Measurements from ENCODE around the gene VWDE.

The VWDE gene

GRCh38 chr7:12299367-12299766 lies 104.3 kb downstream of the VWDE start:
- DNase-seq (ENCODE audit: low read depth): no peak
- H3K4me3 ChIP-seq (ENCODE audit: low read depth, low read length): no peak overlapping the region
- TF ChIP-seq MYC (IDR thresholded peaks at IDR 0.05; ENCODE audit: low read depth, low read length) (no peak), MAX (IDR thresholded peaks at IDR 0.05; ENCODE audit: low read depth, low read length) (no peak), CTCF (IDR thresholded peaks at IDR 0.05; ENCODE audit: low read depth, low read length) (no peak), POLR2A (IDR thresholded peaks at IDR 0.05; ENCODE audit: extremely low read depth, insufficient read length) (no peak)

GRCh38 chr7:12297283-12298108 lies 106.2 kb downstream of the VWDE start:
- DNase-seq (ENCODE audit: low read depth): no peak
- H3K4me3 ChIP-seq (ENCODE audit: low read depth, low read length): no peak overlapping the region

GRCh38 chr7:12296051-12296570 lies 107.6 kb downstream of the VWDE start:
- H3K4me3 ChIP-seq (ENCODE audit: low read depth, low read length): no peak overlapping the region
- DNase-seq (ENCODE audit: low read depth): no peak
- TF ChIP-seq CTCF (IDR thresholded peaks at IDR 0.05; ENCODE audit: low read depth, low read length) (no peak), POLR2A (IDR thresholded peaks at IDR 0.05; ENCODE audit: extremely low read depth, insufficient read length) (no peak), MAX (IDR thresholded peaks at IDR 0.05; ENCODE audit: low read depth, low read length) (no peak), MYC (IDR thresholded peaks at IDR 0.05; ENCODE audit: low read depth, low read length) (no peak)

More at GRCh38 chr7:12297283-12298108, 106.2 kb downstream of the VWDE start:
- TF ChIP-seq CTCF (IDR thresholded peaks at IDR 0.05; ENCODE audit: low read depth, low read length) (no peak), POLR2A (IDR thresholded peaks at IDR 0.05; ENCODE audit: extremely low read depth, insufficient read length) (no peak), MYC (IDR thresholded peaks at IDR 0.05; ENCODE audit: low read depth, low read length) (no peak), MAX (IDR thresholded peaks at IDR 0.05; ENCODE audit: low read depth, low read length) (no peak)

GRCh38 chr7:12294701-12295100 lies 109.0 kb downstream of the VWDE start:
- H3K4me3 ChIP-seq (ENCODE audit: low read depth, low read length): no peak overlapping the region
- DNase-seq (ENCODE audit: low read depth): peak; percentile 25
- no peak for TF ChIP-seq MAX (IDR thresholded peaks at IDR 0.05; ENCODE audit: low read depth, low read length)
- TF ChIP-seq POLR2A (IDR thresholded peaks at IDR 0.05; ENCODE audit: extremely low read depth, insufficient read length): no peak
- no peak for TF ChIP-seq CTCF (IDR thresholded peaks at IDR 0.05; ENCODE audit: low read depth, low read length)
- no peak for TF ChIP-seq MYC (IDR thresholded peaks at IDR 0.05; ENCODE audit: low read depth, low read length)

- H3K4me3 ChIP-seq (ENCODE audit: low read depth, low read length): no peak overlapping the region
- no peak for TF ChIP-seq POLR2A (IDR thresholded peaks at IDR 0.05; ENCODE audit: extremely low read depth, insufficient read length)
- TF ChIP-seq MYC (IDR thresholded peaks at IDR 0.05; ENCODE audit: low read depth, low read length): no peak
- no peak for TF ChIP-seq MAX (IDR thresholded peaks at IDR 0.05; ENCODE audit: low read depth, low read length)
- TF ChIP-seq CTCF (IDR thresholded peaks at IDR 0.05; ENCODE audit: low read depth, low read length): peak; percentile 66
- peak; percentile 35 for DNase-seq (ENCODE audit: low read depth)
Observed at GRCh38 chr7:12291870-12292269, 111.8 kb downstream of the VWDE start.

Measured in NB4 (cell line).